ENCODE measurements around the gene CRIM1.

The CRIM1 gene

DNA sequence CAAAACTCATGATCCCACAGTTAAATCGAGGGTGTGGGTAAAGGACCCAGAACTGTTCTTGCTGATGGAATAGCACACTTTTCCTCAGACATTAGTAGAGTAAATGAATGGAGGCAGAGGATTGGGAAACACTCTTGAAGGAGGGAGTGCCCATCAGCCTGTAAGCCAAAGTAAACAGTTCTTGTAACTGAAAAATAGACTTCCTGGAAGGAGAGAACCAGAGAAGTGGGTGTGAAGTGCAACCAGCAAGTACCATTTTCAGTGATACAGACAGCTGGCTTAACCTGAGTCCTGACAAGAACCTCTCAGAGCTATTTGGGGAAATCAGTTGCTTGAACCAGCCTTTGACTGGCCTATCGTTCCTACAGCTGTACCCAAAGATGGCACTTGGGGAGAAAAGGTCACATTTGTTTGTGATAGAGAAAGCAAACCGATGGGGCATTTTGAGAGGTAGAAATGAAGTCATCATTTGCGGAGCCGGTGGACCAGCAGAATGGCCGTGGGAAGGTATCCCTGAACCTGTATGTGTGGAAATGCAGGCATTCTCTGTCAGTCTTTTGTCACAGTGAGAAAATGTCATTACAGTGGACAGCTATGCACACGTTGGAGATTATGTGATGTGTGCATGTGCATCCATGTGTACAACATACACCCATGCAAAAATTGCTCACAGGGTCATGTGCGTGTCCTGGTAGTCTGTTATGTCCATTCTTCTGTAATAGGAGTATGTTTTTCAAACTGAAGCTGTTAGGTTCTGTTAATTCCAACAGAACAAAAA, 17.8 kb downstream of the CRIM1 start:
- DNase-seq (ENCODE audit: low read depth) = no peak

DNA sequence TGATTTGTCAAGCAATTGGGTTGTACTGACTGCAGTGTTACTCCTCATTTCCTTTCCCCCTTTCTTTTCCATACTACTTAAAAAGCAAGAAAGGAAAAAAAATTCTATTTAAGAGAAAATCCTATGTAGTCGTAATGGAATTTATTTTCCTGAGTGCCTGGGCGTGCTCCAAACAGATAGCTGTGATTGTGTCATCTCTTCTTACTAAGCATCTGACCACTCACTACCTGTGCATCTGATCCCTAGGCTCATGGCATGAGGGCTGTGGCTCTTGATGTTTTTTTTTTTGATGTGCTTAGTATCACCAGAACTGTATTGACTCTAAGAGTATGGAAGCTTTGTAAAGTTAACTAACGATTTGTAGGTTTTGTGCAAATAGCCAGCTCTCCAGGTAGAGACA, 19.0 kb downstream of the CRIM1 start:
- no peak for DNase-seq (ENCODE audit: low read depth)

DNA sequence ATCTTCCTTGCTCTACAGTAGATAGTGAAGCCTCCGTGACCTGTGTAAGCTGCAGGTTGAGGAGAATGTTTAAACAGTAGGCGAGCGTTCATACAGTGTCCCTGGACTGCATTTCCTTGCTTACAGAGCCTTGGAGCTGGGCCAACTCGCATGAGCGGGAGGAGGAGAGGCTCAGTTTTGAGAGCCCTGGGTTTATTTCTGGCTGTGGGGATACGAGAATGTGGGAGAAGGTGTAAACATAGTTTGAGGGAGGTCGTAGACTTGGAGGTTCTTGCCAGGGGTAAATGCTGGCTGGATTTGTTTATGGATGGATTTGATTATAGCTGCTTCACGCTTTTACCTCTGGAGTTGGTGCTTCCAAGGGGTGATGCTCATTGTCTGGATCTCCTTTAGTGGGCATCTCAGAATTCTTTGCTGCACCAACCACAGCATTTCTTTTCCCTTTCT, 20.8 kb downstream of the CRIM1 start:
- no peak for DNase-seq (ENCODE audit: low read depth)

DNA sequence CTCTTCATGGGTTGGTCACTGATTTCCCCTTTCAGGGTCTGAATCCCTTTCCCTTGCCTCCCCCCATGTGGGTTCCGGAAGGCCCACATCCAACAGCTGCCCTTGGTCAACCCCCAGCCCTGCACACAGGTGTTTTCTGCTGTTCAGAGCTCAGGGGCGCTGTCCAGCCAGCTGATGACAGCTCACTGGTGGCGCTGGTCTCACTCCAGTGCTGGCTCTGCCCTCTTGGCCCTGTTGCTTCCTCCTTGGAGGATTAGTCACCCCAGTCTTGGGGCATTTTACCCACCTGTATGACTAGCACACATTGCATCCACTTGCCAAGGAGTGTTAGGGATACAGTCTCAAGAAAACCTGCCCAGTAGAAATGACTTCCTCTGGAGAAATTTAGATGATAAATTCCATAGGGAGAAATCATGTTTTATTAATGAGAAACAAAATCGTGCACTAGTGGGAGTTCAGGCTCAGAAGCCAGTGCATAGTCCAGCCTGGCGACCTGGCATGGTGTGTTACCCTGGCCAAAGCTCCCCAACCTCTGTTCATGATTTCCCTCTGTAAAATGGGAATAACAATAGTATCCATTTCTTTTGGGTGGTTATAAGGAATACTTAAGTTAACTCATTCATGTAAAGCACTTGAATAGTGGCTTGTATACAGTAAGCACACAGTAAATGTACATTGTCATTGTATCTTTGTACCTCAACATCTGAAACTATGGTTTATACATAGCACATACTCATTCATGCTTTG, 21.6 kb downstream of the CRIM1 start:
- DNase-seq (ENCODE audit: low read depth) = no peak

DNA sequence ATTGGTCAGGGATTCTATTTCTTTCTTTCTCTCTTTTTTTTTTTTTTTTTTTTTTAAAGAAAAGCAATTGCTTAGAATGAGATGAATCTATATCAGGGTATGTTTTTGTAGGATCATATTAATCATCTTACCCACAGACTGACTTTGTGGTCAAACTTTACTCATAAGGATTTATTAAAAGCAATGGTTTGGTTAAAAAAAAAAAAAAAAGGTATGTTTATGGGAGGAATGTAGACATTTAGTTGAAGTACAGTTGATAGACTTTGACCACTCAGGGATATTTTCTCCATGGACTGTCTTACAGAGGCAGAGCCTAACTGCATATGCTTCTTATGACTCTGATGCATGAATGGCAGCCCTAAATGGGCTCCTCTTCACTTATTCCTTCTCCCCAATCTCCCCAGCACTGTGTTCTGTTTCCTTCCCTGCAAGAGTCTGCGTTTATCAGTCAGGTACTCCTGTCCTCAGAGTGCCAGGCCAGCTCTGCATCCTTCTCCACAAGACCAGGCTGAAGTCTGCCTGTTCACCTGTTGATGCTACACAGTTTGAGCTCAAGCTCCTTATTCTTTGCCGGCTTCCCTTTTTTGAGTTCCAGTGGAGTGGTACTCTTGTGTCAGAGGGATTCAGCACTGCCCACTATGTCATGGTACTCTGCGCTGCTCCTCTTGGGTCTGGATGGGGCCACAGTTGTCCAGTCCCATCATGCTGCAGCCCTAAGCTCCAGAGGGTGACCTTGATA, 24.3 kb downstream of the CRIM1 start:
- DNase-seq (ENCODE audit: low read depth) = no peak

DNA sequence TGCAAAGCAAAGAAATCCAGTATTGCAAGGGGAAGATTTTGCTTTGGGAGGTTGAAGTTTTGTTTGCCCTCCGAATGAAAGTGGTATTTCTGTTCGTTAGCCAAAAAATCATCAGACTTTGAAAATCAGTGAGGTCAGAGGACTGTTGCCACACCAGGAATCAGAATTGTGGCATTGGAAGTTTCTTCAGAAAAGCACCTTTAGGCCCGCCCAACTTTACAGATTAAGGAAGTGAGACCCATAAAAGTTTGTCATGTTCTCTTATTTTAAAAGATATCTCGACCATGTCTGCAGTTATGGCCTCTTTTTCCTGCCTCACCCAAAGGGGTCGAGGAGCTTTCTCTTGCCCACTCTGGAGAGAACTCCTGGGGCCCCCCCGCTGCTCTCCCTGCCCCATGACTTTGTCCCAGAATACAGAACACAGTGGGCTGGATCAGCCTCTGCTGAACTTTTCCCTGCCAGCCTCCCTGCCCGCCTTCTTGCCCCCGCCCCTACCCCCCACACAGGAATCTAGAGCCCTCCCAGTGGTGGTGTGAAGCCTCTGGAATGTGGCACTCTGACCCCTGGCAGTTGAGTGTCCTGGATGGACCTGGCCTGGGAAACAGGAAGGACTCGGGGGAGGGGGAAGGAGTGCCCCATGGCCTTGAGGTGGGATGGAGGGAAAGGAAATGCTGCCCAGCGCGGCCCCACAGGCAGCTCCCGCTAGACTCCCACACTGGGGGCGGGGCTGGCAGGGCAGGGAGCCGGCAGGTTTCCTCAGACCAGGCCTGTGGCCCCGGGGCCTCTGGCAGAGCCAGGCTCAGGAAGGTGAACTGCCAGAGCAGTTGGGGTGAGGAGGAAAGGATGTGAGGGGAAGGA, 25.3 kb downstream of the CRIM1 start:
- no peak for DNase-seq (ENCODE audit: low read depth)

DNA sequence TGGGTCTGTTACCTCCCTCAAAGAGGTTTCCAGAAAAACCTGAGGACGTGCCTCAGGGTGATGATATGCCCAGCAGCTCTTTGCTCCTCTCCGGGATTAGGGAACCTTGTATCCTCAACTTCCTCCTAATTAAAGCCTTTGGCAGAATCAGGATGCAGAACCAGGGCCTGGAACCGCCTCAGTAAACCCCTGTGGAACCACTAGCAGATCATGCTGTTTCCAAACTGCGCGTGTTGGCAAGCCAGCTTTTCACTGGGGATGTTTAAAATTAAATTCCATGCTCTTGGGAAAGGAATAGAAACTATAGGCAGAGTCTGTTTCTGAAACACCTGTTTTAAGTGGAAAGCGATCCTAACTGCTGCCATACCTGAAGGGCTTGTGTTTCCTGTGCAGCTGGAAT, 26.4 kb downstream of the CRIM1 start:
- no peak for DNase-seq (ENCODE audit: low read depth)

DNA sequence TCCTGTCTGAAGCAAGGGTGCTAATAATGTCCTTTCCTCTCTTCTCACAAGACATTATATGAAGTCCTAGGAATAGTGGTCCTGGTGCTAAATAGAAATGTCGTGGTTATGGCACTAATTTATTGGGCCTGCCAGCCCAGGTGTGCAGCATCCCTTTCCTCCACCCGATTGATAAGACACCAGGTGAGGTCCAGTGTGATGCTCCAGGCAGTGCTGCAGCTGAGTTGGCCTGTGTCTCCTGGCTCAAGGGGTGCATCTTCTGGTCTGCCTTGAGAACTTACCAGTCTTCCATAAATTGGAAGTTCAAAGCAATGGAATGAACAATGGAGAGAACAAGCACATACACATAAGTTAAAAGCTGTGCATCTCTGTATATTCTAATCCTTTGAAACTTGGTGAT, 26.9 kb downstream of the CRIM1 start:
- DNase-seq (ENCODE audit: low read depth) = no peak

DNA sequence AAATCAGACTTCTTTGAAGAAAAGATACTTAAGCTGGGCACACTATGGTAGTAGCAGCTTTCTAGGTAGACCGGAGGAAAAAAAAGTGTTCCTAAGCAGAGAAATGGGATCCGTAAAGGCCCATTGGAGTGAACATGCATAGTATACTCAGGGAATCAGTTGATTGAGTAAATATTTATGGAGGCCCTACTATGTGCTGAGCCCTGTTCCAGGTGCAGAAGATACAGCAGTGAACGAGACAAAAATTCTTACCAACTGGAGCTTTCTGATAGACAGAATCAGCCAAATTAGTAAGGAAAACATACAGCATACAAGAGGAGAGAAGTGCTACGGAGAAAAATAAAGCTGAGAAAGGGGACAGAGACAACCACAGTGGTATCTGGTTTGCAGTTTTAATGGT, 28.1 kb downstream of the CRIM1 start:
- DNase-seq (ENCODE audit: low read depth) = no peak

DNA sequence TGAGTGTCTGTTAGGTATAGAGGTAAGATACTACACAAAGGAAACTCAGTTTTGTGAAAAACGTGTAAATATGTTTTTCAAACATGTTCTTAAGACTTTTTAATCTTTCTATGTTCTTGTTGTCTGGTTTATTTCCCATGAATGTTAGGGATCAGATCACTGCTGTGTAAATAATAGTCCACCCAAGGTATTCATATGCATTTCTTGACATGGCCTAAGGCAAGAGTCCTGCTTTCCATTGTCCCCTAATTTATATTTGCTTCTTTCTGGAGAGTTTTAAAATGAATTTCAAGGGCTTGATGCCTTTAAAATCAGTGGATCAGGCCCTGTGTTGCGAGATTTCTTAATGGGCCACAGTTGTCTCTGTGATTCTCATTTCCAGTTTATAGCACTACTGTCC, 28.9 kb downstream of the CRIM1 start:
- no peak for DNase-seq (ENCODE audit: low read depth)

DNA sequence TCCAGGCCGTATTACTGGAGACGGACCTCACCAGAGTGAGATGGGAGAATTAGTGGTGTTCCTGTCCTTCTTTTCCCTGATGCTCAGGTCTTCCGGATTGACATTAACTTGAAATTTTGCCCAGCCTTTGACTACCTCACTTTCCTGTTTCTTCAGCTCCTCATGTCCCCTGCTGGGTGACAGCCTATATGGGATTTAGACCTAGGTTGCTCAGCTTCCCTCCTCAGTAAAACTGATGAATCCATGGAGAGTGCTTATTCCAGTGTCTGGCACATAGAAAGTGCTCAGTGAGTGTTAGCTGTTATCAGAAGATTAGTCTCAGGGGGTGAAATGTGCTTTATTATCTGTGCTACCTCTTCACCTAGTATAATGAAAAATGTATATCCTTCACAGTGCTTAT, 30.0 kb downstream of the CRIM1 start:
- DNase-seq (ENCODE audit: low read depth) = no peak

DNA sequence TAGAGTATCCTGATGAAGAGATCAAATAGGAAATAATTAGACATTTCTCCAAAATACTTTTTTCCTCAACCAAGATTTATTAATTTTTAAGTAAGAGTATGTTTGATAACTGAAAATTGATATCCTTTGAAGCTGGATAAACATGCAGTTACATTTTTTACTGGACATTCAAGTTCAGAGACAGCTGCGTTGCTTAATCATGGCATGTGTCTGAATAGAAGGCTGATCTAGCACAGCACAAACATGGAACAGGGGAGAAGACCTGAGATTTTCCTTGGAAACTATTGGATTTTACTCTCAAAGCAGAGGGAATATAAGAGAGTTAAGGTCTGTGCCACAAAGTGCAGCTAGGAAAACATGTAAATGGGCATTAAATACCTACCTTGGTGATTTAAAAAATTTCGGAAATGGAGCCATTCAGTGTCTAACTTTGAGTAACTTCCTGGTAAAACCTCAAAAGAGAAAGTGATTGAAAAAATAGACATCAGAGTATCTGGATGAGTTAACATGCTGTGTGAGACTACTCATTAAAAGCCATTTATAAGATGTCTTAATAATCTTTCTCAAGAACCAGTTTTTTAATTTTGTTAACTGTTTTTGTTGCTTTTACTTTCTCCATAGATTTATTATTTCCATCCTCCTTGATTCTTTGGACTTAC, 31.8 kb downstream of the CRIM1 start:
- no peak for DNase-seq (ENCODE audit: low read depth)

DNA sequence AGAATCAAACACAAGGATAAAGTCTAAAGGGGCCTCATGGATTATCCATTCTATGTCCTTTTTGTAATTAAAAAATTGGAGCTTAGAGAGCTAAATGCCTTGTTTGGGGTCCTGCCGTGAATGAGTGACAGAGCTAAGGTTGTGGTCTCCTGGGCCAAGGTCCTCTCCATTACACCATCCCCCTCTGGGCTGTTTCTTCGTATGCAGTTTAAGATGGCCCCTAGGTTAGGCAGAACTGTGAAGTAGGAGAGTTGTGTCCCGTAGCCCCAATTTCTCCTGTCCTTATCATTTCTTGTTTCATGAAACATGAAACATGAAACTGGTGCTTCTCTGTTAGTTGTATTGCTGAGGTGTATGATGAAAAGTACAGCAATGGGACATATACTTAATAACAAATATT, 32.9 kb downstream of the CRIM1 start:
- DNase-seq (ENCODE audit: low read depth) = no peak

DNA sequence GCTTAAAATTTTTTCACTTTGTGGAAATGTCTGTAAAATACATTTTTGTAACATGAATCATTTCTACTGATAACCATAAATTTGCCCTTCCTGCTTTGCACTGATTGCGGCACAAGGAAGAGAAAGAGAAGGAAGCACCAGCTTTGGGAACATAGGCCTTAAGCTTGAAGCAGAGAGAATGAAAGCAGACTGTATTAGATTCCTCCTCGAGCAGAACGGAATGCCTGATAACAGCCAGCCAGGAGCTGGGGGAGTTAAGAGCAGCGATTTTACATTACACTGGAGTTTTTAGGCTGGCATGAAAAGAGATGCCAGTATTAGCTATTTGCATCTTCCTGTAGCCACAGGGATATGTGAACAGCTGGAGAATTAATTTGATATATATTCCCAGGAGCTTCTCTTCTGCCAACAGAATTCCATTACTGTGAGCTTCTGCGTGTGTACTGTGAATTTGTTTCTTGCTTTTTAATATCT, 33.5 kb downstream of the CRIM1 start:
- DNase-seq (ENCODE audit: low read depth) = no peak

DNA sequence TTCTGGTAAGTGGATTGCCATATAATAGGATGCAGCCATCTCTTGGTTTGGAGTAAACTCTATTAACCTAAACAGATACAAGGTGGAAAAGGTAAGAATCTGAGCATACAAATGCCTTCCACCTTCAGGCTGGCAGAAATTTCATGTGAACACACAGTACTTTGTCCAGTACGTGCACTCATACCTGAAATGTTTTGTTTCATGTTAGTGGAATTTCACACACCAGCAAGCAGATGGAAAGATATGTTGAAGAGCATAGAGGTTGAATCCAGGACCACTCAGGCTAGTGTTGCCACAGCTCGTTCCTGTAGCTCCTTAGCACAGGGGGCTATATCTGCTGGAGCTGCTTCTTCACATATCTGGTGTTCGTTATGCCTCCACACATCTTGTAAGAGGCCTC, 34.0 kb downstream of the CRIM1 start:
- no peak for DNase-seq (ENCODE audit: low read depth)

DNA sequence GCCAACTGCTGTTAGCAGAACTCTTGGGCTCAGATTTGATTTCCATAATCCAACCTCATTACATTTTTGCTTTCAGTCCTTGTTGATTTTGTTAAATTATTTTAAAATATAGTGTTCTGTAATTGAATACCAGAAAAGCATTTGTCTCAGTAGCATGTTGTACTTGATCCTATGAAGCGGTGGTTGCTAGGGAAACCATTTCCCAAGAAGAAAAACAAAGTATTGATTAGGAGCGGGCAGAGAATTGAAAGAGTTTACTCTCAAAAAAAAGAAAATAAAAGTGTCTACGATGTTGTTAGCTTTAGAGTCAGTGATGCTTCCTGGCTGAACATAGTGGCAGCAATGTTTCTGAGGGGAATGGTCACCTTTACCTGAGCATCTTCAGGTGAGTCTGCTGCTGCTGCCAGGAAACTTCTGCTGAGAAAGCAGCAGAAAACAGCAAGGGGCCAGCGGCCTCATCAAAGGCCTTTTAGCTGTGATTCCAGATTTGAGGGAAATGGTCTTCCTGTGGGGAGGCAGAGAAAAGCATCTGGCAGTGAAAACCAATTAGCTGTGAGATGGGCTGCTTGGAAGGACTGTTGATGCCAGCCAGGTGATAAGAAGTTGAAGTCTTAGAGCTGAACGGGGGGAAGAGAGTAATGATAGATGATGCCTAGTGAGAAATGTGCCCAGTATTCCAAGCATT, 37.1 kb downstream of the CRIM1 start:
- DNase-seq (ENCODE audit: low read depth) = no peak

DNA sequence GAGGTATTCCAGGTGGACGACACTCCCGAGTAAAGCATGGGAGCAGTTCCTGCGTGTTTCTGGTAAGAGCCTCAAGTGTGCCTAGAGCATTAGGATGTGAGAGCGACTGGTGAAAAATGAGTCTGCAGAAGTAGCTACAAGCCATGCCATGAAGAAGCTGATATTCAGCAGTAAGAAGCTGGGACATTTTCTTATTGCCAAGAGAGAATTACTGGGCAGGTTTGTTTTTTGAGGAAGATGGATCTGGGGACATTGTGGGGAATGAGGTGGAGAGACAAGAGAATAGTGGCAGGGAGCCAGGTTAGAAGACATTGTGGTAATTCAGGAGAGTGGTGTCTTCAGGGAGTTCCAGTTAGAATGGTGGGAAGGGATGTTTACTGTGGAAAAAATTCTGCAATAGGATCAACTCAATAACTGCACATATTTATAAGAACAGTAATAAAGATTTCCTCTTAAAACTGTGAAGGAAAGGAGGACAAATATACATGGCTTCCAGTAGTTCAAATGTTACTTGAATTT, 38.2 kb downstream of the CRIM1 start:
- DNase-seq (ENCODE audit: low read depth) = no peak

DNA sequence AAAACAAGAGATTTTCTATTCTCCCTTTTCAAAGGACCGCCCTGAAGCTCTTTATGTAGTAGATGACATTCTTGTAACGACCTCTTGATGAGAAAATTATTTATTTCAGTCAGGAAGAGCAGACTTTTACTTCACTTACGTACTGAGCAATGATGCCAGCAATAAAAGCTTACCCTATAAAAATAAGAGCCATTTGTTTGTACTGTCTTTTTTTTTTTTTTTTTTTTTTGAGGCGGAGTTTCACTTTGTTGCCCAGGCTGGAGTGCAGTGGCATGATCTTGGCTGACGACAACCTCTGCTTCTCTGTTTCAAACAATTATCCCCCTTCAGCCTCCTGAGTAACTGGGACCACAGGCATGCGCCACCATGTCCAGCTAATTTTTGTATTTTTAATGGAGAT, 39.2 kb downstream of the CRIM1 start:
- DNase-seq (ENCODE audit: low read depth) = no peak

DNA sequence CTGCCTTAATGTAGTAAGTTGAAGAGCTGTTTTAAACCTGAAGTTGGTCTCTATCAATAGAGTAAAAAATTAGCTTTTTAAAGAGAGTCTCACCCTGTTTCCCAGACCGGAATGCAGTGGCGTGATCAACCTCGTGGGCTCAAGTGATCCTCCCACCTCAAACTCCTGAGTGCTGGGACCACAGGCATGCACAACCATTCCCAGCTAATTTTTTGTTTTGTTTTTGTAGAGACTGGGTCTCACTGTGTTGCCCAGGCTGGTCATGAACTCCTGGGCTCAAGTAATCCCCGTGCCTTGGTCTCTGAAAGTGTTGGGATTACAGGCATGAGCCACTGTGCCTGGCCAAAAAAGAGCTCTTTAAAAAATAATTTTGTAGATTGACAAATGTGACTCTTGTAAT, 40.3 kb downstream of the CRIM1 start:
- no peak for DNase-seq (ENCODE audit: low read depth)

DNA sequence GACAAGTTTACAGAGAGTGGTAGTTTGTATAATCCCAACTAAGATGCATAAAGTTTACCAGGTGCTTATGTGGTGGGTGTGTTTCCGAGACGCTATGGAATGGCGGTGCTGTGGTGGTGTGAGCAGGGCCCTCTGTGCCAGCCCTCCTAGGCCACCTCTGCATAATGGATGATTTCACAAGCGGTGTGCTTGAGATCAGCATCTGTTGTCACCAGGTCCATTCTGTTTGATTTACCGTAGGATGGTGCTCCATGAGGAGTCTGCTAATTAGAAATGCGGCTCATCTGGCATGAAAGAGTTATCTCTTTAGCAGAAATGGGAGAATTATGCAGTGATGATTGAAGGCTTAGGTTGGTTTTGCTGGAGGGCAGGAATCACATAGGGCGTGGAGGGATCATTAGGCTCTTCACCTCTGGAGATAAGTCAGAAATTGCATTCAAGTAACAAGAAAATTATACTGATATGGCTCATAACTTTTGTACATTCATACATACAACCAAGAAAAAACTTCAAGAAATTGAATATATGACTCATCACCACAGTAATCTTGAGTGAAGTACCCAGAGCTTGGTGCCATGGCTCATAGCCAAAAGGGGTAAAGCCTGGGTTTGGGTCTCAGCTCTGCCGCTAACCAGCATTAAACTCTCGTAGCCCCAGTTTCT, 41.4 kb downstream of the CRIM1 start:
- no peak for DNase-seq (ENCODE audit: low read depth)

All from activated T-cell treated with anti-CD3 and anti-CD28 coated beads for 1 hour (primary cell).